ENCODE measurements around the gene PEAK3.

DNA sequence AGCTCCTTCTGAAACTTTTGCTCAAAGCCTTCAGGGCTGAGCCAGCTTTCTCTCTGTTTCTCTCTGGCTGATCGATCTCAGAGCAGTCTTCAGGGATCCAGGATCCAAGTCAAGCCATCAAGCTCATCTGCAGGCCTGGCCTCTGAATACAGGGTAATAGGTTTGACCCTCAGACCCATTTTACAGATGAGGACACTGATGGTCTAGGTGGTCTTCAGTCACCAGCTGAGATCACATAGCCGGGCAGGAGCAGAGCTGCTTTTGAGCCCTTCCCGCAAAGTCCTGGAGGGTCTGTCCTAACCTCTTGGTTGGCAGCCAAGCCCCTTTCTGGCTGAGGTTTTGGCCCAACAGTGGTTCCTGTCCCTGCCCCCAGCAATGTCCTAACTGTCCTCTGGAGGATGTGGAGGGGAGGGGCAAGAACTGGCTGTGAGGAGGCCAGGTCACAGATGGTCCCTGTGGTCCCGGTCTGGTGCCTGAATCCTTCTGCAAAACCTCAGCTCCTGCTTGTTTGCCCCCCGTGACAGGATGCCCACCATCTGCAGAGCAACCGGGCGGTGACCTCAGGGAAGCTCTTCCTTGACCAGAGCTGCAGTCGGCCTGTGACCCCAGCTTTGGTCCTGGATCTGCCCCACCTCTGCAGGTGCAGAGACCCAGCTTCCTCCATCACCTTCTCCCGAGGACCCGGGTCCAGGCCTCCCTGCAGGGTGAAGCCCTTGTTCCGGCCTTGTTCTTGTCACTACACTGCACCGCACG is 5.8 kb upstream of the PEAK3 start:
- TF ChIP-seq, protein P1, sequence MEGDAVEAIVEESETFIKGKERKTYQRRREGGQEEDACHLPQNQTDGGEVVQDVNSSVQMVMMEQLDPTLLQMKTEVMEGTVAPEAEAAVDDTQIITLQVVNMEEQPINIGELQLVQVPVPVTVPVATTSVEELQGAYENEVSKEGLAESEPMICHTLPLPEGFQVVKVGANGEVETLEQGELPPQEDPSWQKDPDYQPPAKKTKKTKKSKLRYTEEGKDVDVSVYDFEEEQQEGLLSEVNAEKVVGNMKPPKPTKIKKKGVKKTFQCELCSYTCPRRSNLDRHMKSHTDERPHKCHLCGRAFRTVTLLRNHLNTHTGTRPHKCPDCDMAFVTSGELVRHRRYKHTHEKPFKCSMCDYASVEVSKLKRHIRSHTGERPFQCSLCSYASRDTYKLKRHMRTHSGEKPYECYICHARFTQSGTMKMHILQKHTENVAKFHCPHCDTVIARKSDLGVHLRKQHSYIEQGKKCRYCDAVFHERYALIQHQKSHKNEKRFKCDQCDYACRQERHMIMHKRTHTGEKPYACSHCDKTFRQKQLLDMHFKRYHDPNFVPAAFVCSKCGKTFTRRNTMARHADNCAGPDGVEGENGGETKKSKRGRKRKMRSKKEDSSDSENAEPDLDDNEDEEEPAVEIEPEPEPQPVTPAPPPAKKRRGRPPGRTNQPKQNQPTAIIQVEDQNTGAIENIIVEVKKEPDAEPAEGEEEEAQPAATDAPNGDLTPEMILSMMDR (conservative IDR thresholded peaks at IDR 0.05 in 1 of 2, IDR thresholded peaks at IDR 0.05 in 1 of 2; ENCODE audit: low read depth in 1 of 2, low read length in 2 of 2) = no peak
- TF ChIP-seq EZH2 (IDR thresholded peaks at IDR 0.05; ENCODE audit: low read length, missing control alignments) = no peak
